Measurements from ENCODE around the gene MANBA. TPM values are rescaled to one million over a fixed set of nuclear protein-coding genes. Genes with fewer than 3 reads are reported as not detected.

MANBA gene
- total and polyA plus RNA-seq, 2 of the 4 experiments (the other 2 are of a cell fraction) = 11.5 to 17.2 TPM

DNA sequence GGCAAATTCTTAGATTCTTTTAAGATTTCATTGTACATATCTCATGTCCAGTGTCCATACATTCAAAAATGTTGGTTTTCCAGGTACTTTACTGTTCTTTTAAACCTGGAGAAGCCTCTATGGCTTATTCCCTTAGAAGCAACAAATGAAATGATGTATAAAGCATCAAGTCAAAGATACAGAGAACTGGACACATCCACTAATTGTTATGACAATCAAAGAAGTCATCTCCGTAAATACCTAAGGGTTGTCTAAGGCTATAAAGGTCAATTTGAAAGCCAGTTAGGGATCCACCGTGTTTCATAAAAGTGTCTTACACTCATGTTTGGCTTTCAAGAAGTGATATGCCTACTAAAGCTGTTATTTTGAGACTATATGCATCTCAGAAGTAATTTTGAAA lies 34.2 kb upstream of the MANBA start:
- H4K20me1 ChIP-seq (ENCODE audit: insufficient read depth, low read length) = peaks cover 20% of the 10 kb centered on the region; the same call in 1 of the 2 replicates
- no peak overlapping the region for H3K27ac ChIP-seq (ENCODE audit: insufficient read depth, low read length)
- BruUV-seq (replicated peaks) = no TSS peak
- H3K9me1 ChIP-seq (ENCODE audit: insufficient read depth, low read length) = no peaks in the 10 kb centered on the region
- H3K18ac ChIP-seq (ENCODE audit: low read depth, low read length) = no peak overlapping the region
- H3K4me2 ChIP-seq (ENCODE audit: low read depth, low read length) = no peak overlapping the region
- ChIA-PET CTCF (no interaction called here), POLR2A (ENCODE audit: unreplicated experiment) (no interaction called here)
- intact Hi-C loops (cut with micrococcal nuclease) (no loop called here), dilution Hi-C loops (cut with HindIII; ENCODE audit: low sequenced_read_pairs, unreplicated experiment) (no loop called here), in situ Hi-C loops (cut with MboI; ENCODE audit: low sequenced_read_pairs) (no loop called here)
- no peak overlapping the region for H2BK5ac ChIP-seq (ENCODE audit: low read depth, low read length, poor library complexity, severe bottlenecking)
- H3K56ac ChIP-seq (ENCODE audit: extremely low read depth, insufficient read depth, low read length) = no peak overlapping the region
- ATAC-seq (ENCODE audit: low read depth) (no peak), DNase-seq (no peak)
- H3K4me3 ChIP-seq (ENCODE audit: insufficient read depth, low read depth, low read length) = no peak overlapping the region
- no peak overlapping the region for H3K4ac ChIP-seq (ENCODE audit: low read depth, low read length)
- no peak overlapping the region for H2BK20ac ChIP-seq (ENCODE audit: low read depth, low read length)
- no peak for TF ChIP-seq NFE2L2 (IDR thresholded peaks at IDR 0.05; ENCODE audit: low read depth, low read length)
- TF ChIP-seq, protein P1, sequence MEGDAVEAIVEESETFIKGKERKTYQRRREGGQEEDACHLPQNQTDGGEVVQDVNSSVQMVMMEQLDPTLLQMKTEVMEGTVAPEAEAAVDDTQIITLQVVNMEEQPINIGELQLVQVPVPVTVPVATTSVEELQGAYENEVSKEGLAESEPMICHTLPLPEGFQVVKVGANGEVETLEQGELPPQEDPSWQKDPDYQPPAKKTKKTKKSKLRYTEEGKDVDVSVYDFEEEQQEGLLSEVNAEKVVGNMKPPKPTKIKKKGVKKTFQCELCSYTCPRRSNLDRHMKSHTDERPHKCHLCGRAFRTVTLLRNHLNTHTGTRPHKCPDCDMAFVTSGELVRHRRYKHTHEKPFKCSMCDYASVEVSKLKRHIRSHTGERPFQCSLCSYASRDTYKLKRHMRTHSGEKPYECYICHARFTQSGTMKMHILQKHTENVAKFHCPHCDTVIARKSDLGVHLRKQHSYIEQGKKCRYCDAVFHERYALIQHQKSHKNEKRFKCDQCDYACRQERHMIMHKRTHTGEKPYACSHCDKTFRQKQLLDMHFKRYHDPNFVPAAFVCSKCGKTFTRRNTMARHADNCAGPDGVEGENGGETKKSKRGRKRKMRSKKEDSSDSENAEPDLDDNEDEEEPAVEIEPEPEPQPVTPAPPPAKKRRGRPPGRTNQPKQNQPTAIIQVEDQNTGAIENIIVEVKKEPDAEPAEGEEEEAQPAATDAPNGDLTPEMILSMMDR (conservative IDR thresholded peaks at IDR 0.05; ENCODE audit: low read depth, low read length) = no peak
- TF ChIP-seq RAD21 (IDR thresholded peaks at IDR 0.05; ENCODE audit: low read length) = no peak
- TF ChIP-seq USF2 (IDR thresholded peaks at IDR 0.05; ENCODE audit: low read depth, low read length) = no peak
- TF ChIP-seq POLR2A (IDR thresholded peaks at IDR 0.05; ENCODE audit: low read depth, low read length) = no peak
- no peak for TF ChIP-seq MAZ (IDR thresholded peaks at IDR 0.05; ENCODE audit: borderline replicate concordance, low read depth, low read length)
- TF ChIP-seq SMC3 (IDR thresholded peaks at IDR 0.05; ENCODE audit: low read depth, low read length) = no peak
- no peak for TF ChIP-seq BHLHE40 (IDR thresholded peaks at IDR 0.05; ENCODE audit: low read depth, low read length)
- TF ChIP-seq FOS (IDR thresholded peaks at IDR 0.05; ENCODE audit: low read depth, low read length) = no peak
- TF ChIP-seq RFX5 (IDR thresholded peaks at IDR 0.05; ENCODE audit: low read depth, low read length) = no peak
- H4K91ac ChIP-seq (ENCODE audit: insufficient read depth, low read depth, low read length) = no peak overlapping the region
- no peak overlapping the region for H3K9ac ChIP-seq (ENCODE audit: low read depth, low read length)
- H4K5ac ChIP-seq (ENCODE audit: low read depth, low read length) = no peak overlapping the region
- H3K4me1 ChIP-seq (ENCODE audit: control insufficient read depth, insufficient read depth, low read length) = no peaks in the 10 kb centered on the region
- no CpG with 5 or more reads among the region's 2 CpGs for WGBS, 2 experiments (ENCODE audit: extremely low coverage in 2 of 2, insufficient read length in 1 of 2)
- H3K36me3 ChIP-seq (ENCODE audit: control insufficient read depth, insufficient read depth, low read length) = peaks cover 33% of the 10 kb centered on the region
- H3K79me1 ChIP-seq (ENCODE audit: low read depth in 1 of 2, low read length in 2 of 2) = peaks cover 11 to 45% of the 10 kb centered on the region in 2 experiments
- no peak overlapping the region for H3K23ac ChIP-seq (ENCODE audit: low read depth, low read length)
- no peaks in the 10 kb centered on the region for H3K9me3 ChIP-seq (ENCODE audit: control insufficient read depth, insufficient read depth, low read length)
- no peak overlapping the region for H2AK5ac ChIP-seq (ENCODE audit: low read depth, low read length)
- no peak overlapping the region for H2BK120ac ChIP-seq (ENCODE audit: low read depth, low read length)
- no peak overlapping the region for H4K8ac ChIP-seq (ENCODE audit: low read depth in 2 of 2, low read length in 2 of 2)
- H2AFZ ChIP-seq (replicated peaks; ENCODE audit: low read length, poor library complexity) = no peak overlapping the region
- H3K14ac ChIP-seq (replicated peaks; ENCODE audit: low read depth, low read length) = no peak overlapping the region
- no peak overlapping the region for H2AK9ac ChIP-seq (replicated peaks; ENCODE audit: low read depth, low read length, poor library complexity)
- H2BK15ac ChIP-seq (ENCODE audit: low read depth, low read length) = no peak overlapping the region
- no peaks in the 10 kb centered on the region for H3K27me3 ChIP-seq (ENCODE audit: control insufficient read depth, insufficient read depth, low read length)
